Measurements from ENCODE around the gene FMO5. TPM values are rescaled to one million over a fixed set of nuclear protein-coding genes. Genes with fewer than 3 reads are reported as not detected.
"Not testable (repeated sequence)": the region's sequence is repeated elsewhere in the genome, so short reads cannot be mapped to it uniquely, and the experiment has no call there.

Gene FMO5
- total RNA-seq, 6 experiments from 2014 or later: 0.21 to 0.53 (median 0.31) TPM; not detected in 1

GRCh38 chr1:147167365-147167764, 57.8 kb downstream of the FMO5 start:
- peaks cover 26% of the 10 kb centered on the region for H3K36me3 Mint-ChIP-seq (ENCODE audit: low read depth)
- no peaks in the 10 kb centered on the region for H3K27me3 Mint-ChIP-seq (ENCODE audit: insufficient read depth)
- H3K4me3 Mint-ChIP-seq: peak overlapping the region; percentile 68
- no peak for TF ChIP-seq CTCF (IDR thresholded peaks at IDR 0.05)
- peak overlapping the region; percentile 95 for H3K27ac Mint-ChIP-seq
- peak; percentile 96 for DNase-seq
- peaks cover 62% of the 10 kb centered on the region for H3K4me1 Mint-ChIP-seq (ENCODE audit: low read depth)
- no peaks in the 10 kb centered on the region for H3K9me3 Mint-ChIP-seq

GRCh38 chr1:147163019-147163418, 62.1 kb downstream of the FMO5 start:
- no peak for TF ChIP-seq CTCF (IDR thresholded peaks at IDR 0.05)
- no peak for DNase-seq
- Mint-ChIP-seq H3K36me3 (ENCODE audit: low read depth) (peaks cover 50% of the 10 kb centered on the region), H3K27me3 (ENCODE audit: insufficient read depth) (no peaks in the 10 kb centered on the region), H3K27ac (no peak overlapping the region), H3K4me3 (no peak overlapping the region), H3K9me3 (no peaks in the 10 kb centered on the region), H3K4me1 (ENCODE audit: low read depth) (peaks cover 34% of the 10 kb centered on the region)

- Mint-ChIP-seq H3K9me3 (no peaks in the 10 kb centered on the region), H3K36me3 (ENCODE audit: low read depth) (peaks cover 56% of the 10 kb centered on the region), H3K27ac (peak overlapping the region; percentile 16; the same call in 1 of the 2 replicates), H3K4me1 (ENCODE audit: low read depth) (peaks cover 28% of the 10 kb centered on the region), H3K27me3 (ENCODE audit: insufficient read depth) (no peaks in the 10 kb centered on the region), H3K4me3 (no peak overlapping the region)
- TF ChIP-seq CTCF (IDR thresholded peaks at IDR 0.05): no peak
- no peak for DNase-seq
These were observed 63.0 kb downstream of the FMO5 start for GRCh38 chr1:147162093-147162492.

GRCh38 chr1:147157116-147157515, 68.0 kb downstream of the FMO5 start:
- H3K9me3 Mint-ChIP-seq; DNase-seq; H3K4me1 Mint-ChIP-seq (ENCODE audit: low read depth); H3K27me3 Mint-ChIP-seq (ENCODE audit: insufficient read depth); H3K27ac Mint-ChIP-seq; H3K4me3 Mint-ChIP-seq: not testable (repeated sequence)
- peaks cover 57% of the 10 kb centered on the region for H3K36me3 Mint-ChIP-seq (ENCODE audit: low read depth)

- H3K36me3 Mint-ChIP-seq (ENCODE audit: low read depth): peaks cover 55% of the 10 kb centered on the region
- TF ChIP-seq CTCF (IDR thresholded peaks at IDR 0.05): no peak
- no peak overlapping the region for H3K4me3 Mint-ChIP-seq
- DNase-seq: no peak
- no peak overlapping the region for H3K27ac Mint-ChIP-seq
- no peaks in the 10 kb centered on the region for H3K27me3 Mint-ChIP-seq (ENCODE audit: insufficient read depth)
- no peaks in the 10 kb centered on the region for H3K9me3 Mint-ChIP-seq
- H3K4me1 Mint-ChIP-seq (ENCODE audit: low read depth): 0 out of 2 replicates have a peak, but pooled peaks cover 5% of the 10 kb centered on the region
These were observed 68.5 kb downstream of the FMO5 start for GRCh38 chr1:147156642-147157041.

GRCh38 chr1:147152772-147153171, 72.4 kb downstream of the FMO5 start:
- Mint-ChIP-seq H3K4me1 (ENCODE audit: low read depth) (0 out of 2 replicates have a peak, but pooled peaks cover 5% of the 10 kb centered on the region), H3K27ac (no peak overlapping the region), H3K9me3 (no peaks in the 10 kb centered on the region), H3K36me3 (ENCODE audit: low read depth) (peaks cover 28% of the 10 kb centered on the region), H3K27me3 (ENCODE audit: insufficient read depth) (no peaks in the 10 kb centered on the region), H3K4me3 (no peak overlapping the region)
- no peak for DNase-seq
- no peak for TF ChIP-seq CTCF (IDR thresholded peaks at IDR 0.05)
